ENCODE data around the gene DNAAF1. TPM values are rescaled to one million over a fixed set of nuclear protein-coding genes. Genes with fewer than 3 reads are reported as not detected.

The DNAAF1 gene
- total and polyA plus RNA-seq, 11 donors, result 0.15 to 0.38 (median 0.25) TPM; not detected in 6

- no peak overlapping the region for H3K4me3 ChIP-seq
- TF ChIP-seq CTCF (IDR thresholded peaks at IDR 0.05) (no peak), POLR2A (IDR thresholded peaks at IDR 0.05) (no peak)
- peaks cover 0 to 68% (median 57%) of the 10 kb centered on the region in 9 donors for H3K36me3 ChIP-seq
- no peaks in the 10 kb centered on the region for H3K9me3 ChIP-seq
- no peak for ATAC-seq
- peak overlapping the region in 8 of 12 donors; percentile 62 to 89 (median 83) for H3K27ac ChIP-seq
- DNase-seq, result no peak
- intact Hi-C loops (cut with DNase I), result loop anchor here in 7 of 10 donors (5.0 to 10.0 kb wide), 7 partner anchors 36 to 358 kb away; partner anchors contain the start of genes DNAAF1 (in 2 of the 7), HSDL1 (in 2 of the 7) and OSGIN1 (in 1 of the 7)
- H3K4me1 ChIP-seq, result peaks cover 0 to 75% (median 31%) of the 10 kb centered on the region in 12 donors
- 94 to 97% (median 96%) methylated on average over 23 to 26 of the region's 26 CpGs for WGBS, 4 donors
- H3K27me3 ChIP-seq, result no peaks in the 10 kb centered on the region
These were observed 37.8 kb downstream of the DNAAF1 start for GRCh38 chr16:84182680-84183571.

GRCh38 chr16:84183572-84183875 lies 38.4 kb downstream of the DNAAF1 start:
- peaks cover 0 to 69% (median 26%) of the 10 kb centered on the region in 12 donors for H3K4me1 ChIP-seq
- ATAC-seq, result no peak
- intact Hi-C loops (cut with DNase I), result loop anchor here in 7 of 10 donors (5.0 to 10.0 kb wide), 7 partner anchors 36 to 359 kb away; partner anchors contain the start of genes DNAAF1 (in 2 of the 7), HSDL1 (in 2 of the 7) and OSGIN1 (in 1 of the 7)
- peak overlapping the region in 9 of 12 donors; percentile 24 to 89 (median 79) for H3K27ac ChIP-seq
- H3K9me3 ChIP-seq, result no peaks in the 10 kb centered on the region
- 89 to 94% (median 91%) methylated on average over 5 of the region's 5 CpGs for WGBS, 4 donors
- no peaks in the 10 kb centered on the region for H3K27me3 ChIP-seq
- TF ChIP-seq CTCF (IDR thresholded peaks at IDR 0.05), result no peak
- TF ChIP-seq POLR2A (IDR thresholded peaks at IDR 0.05), result no peak
- no peak for DNase-seq
- H3K36me3 ChIP-seq, result peaks cover 0 to 62% (median 51%) of the 10 kb centered on the region in 9 donors
- no peak overlapping the region for H3K4me3 ChIP-seq

DNA sequence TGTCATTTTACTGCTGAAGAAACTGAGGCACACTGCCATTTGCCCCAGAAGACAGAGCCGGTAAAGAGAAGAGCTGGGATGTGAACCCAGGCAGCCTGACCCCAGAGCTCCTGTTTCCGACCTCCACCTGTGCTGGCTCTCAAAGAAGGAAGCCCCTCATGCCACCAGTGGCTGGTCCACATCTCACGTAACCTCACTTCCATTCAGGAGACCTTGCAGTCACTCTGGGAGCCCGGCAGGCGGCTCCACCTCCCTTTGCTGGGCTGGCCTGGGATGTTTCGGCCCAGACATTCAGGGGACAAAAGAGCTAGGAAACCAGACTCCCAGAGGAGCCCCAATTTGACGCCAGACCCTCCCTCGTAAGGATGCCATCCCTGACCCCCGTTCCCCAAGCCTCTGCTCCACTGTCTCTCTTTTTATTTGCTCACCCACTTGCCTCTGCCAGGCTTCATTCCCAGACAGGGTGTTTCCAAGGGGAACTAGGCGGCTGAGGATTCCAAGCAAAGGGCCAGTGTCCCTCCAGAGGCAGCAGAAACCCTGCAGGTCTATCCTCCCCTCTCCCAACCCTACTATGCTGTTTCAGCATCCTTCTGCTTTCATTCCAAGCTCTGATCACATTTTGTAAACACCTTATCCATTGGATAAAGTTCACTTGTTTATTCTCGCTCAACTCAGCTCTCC lies 38.9 kb downstream of the DNAAF1 start:
- intact Hi-C loops (cut with DNase I), result loop anchor here in 7 of 10 donors (5.0 to 10.0 kb wide), 7 partner anchors 37 to 359 kb away; partner anchors contain the start of genes DNAAF1 (in 2 of the 7), HSDL1 (in 2 of the 7) and OSGIN1 (in 1 of the 7)
- Histone ChIP-seq H3K36me3 (peaks cover 0 to 57% (median 46%) of the 10 kb centered on the region in 9 donors), H3K27ac (peak overlapping the region in 9 of 12 donors; percentile 24 to 89 (median 79)), H3K27me3 (no peaks in the 10 kb centered on the region), H3K4me3 (no peak overlapping the region), H3K9me3 (no peaks in the 10 kb centered on the region), H3K4me1 (peaks cover 0 to 67% (median 24%) of the 10 kb centered on the region in 12 donors)
- WGBS, 4 donors, result 66 to 83% (median 72%) methylated on average over 11 of the region's 11 CpGs
- TF ChIP-seq POLR2A (IDR thresholded peaks at IDR 0.05) (no peak), CTCF (IDR thresholded peaks at IDR 0.05) (peak in 8 of 12 donors; percentile 14 to 54 (median 37))
- ATAC-seq, result no peak
- no peak for DNase-seq

All from heart left ventricle (tissue), 16 donors.